ENCODE results near the gene CEP78. TPM values are rescaled to one million over a fixed set of nuclear protein-coding genes. Genes with fewer than 3 reads are reported as not detected.

CEP78 gene
- total RNA-seq, 1 donor from 2014 or later, result 21.5 TPM

GRCh38 chr9:78210841-78211301 is 25.0 kb upstream of the CEP78 start:
- FAIRE-seq (no peak), DNase-seq (ENCODE audit: low read depth) (no peak)
- no peaks in the 10 kb centered on the region for H3K9me3 ChIP-seq (ENCODE audit: insufficient read depth, low read depth, low read length)
- H3K27me3 ChIP-seq (ENCODE audit: insufficient read depth, low read length), result no peaks in the 10 kb centered on the region
- H3K4me1 ChIP-seq (ENCODE audit: insufficient read depth, low read length), result no peaks in the 10 kb centered on the region
- no peak overlapping the region for H2AFZ ChIP-seq (ENCODE audit: low read depth, low read length)
- H3K4me2 ChIP-seq (ENCODE audit: low read length), result no peak overlapping the region
- no peak overlapping the region for H3K4me3 ChIP-seq (ENCODE audit: insufficient read depth, low read depth, low read length)
- H3K9ac ChIP-seq (ENCODE audit: low read length), result no peak overlapping the region
- Mint-ChIP-seq H3K36me3 (ENCODE audit: low read depth, unreplicated experiment) (no peaks in the 10 kb centered on the region), H3K27ac (ENCODE audit: unreplicated experiment) (no peak overlapping the region), H3K27me3 (ENCODE audit: low read depth, unreplicated experiment) (peaks cover 2% of the 10 kb centered on the region), H3K4me1 (ENCODE audit: low read depth, unreplicated experiment) (peaks cover 20% of the 10 kb centered on the region), H3K4me3 (ENCODE audit: unreplicated experiment) (no peak overlapping the region), H3K9me3 (ENCODE audit: unreplicated experiment) (peaks cover 2% of the 10 kb centered on the region)
- H3K27ac ChIP-seq (ENCODE audit: low read depth, low read length), result no peak overlapping the region
- H3K79me2 ChIP-seq (ENCODE audit: insufficient read depth, low read length), result no peaks in the 10 kb centered on the region
- H4K20me1 ChIP-seq (ENCODE audit: insufficient read depth, low read length), result no peaks in the 10 kb centered on the region
- no peak for TF ChIP-seq CTCF (IDR thresholded peaks at IDR 0.05; ENCODE audit: insufficient read depth, low read depth, low read length)
- TF ChIP-seq EZH2 (IDR thresholded peaks at IDR 0.05; ENCODE audit: insufficient read depth, low read length), result no peak
- H3K36me3 ChIP-seq (ENCODE audit: insufficient read depth, low read length), result no peaks in the 10 kb centered on the region

- no peak for FAIRE-seq
These were observed 23.0 kb upstream of the CEP78 start for GRCh38 chr9:78212868-78213267.

More at GRCh38 chr9:78212868-78213267, 23.0 kb upstream of the CEP78 start:
- Mint-ChIP-seq H3K27me3 (ENCODE audit: low read depth, unreplicated experiment) (no peaks in the 10 kb centered on the region), H3K4me3 (ENCODE audit: unreplicated experiment) (no peak overlapping the region), H3K36me3 (ENCODE audit: low read depth, unreplicated experiment) (no peaks in the 10 kb centered on the region), H3K9me3 (ENCODE audit: unreplicated experiment) (no peaks in the 10 kb centered on the region), H3K27ac (ENCODE audit: unreplicated experiment) (no peak overlapping the region), H3K4me1 (ENCODE audit: low read depth, unreplicated experiment) (peaks cover 24% of the 10 kb centered on the region)
- no peaks in the 10 kb centered on the region for H3K79me2 ChIP-seq (ENCODE audit: insufficient read depth, low read length)
- H3K27me3 ChIP-seq (ENCODE audit: insufficient read depth, low read length), result no peaks in the 10 kb centered on the region
- no peak overlapping the region for H3K4me3 ChIP-seq (ENCODE audit: insufficient read depth, low read depth, low read length)
- H3K9ac ChIP-seq (ENCODE audit: low read length), result no peak overlapping the region
- TF ChIP-seq CTCF (IDR thresholded peaks at IDR 0.05; ENCODE audit: insufficient read depth, low read depth, low read length), result no peak
- TF ChIP-seq EZH2 (IDR thresholded peaks at IDR 0.05; ENCODE audit: insufficient read depth, low read length), result no peak
- no peaks in the 10 kb centered on the region for H3K4me1 ChIP-seq (ENCODE audit: insufficient read depth, low read length)
- H3K27ac ChIP-seq (ENCODE audit: low read depth, low read length), result no peak overlapping the region
- H3K9me3 ChIP-seq (ENCODE audit: insufficient read depth, low read depth, low read length), result no peaks in the 10 kb centered on the region
- H2AFZ ChIP-seq (ENCODE audit: low read depth, low read length), result no peak overlapping the region
- H3K36me3 ChIP-seq (ENCODE audit: insufficient read depth, low read length), result no peaks in the 10 kb centered on the region
- no peak overlapping the region for H3K4me2 ChIP-seq (ENCODE audit: low read length)
- no peak for DNase-seq (ENCODE audit: low read depth)
- no peaks in the 10 kb centered on the region for H4K20me1 ChIP-seq (ENCODE audit: insufficient read depth, low read length)
